Kidney (tissue), 14 donors: Measurements from ENCODE around the gene ARHGAP22. TPM values are rescaled to one million over a fixed set of nuclear protein-coding genes. Genes with fewer than 3 reads are reported as not detected.
A peak's percentile ranks its signal among the peaks of the same experiment; 100 is the strongest.

Experiments
- DNase-seq, 5 donors: peaks; one replicate each; pipeline ENCODE4 v3.0.0-alpha.2; 2013 to 2020
- FAIRE-seq: peaks from 2 replicates; lab custom pipeline; 2012; peaks lifted over from hg19 to GRCh38; lab: Jason Lieb, UNC
- H3K27ac ChIP-seq, 2 donors: one replicate each; pipeline ENCODE4 v1.7.0; 2013; ENCODE audit warnings: low read depth in 2 of 2, low read length in 2 of 2, inconsistent platforms in 1 of 2
- H3K27me3 ChIP-seq: one replicate; pipeline ENCODE4 v1.7.1; 2013; ENCODE audit warnings: low read length, inconsistent platforms; ENCODE audit not compliant: control insufficient read depth, insufficient read depth
- H3K36me3 ChIP-seq, 3 donors: one replicate each; pipeline versions ENCODE4 v1.7.0 to v1.7.1; 2013; ENCODE audit warnings: low read length in 3 of 3, control low read depth in 1 of 3, inconsistent platforms in 1 of 3; ENCODE audit not compliant: insufficient read depth in 3 of 3, control insufficient read depth in 2 of 3
- H3K4me1 ChIP-seq, 3 donors: one replicate each; pipeline versions ENCODE4 v1.7.0 to v1.7.1; 2013; ENCODE audit warnings: low read length in 3 of 3, inconsistent platforms in 1 of 3, low read depth in 1 of 3; ENCODE audit not compliant: control insufficient read depth in 2 of 3, insufficient read depth in 2 of 3
- H3K4me3 ChIP-seq, 3 donors: one replicate each; pipeline versions ENCODE4 v1.7.0 to v1.8.1; 2013; ENCODE audit warnings: low read length in 3 of 3, control low read depth in 1 of 3, inconsistent platforms in 1 of 3
- H3K9ac ChIP-seq, 3 donors: one replicate each; pipeline versions ENCODE4 v1.7.0 to v1.7.1; 2013; ENCODE audit warnings: low read length in 3 of 3, control low read depth in 1 of 3, inconsistent platforms in 1 of 3
- H3K9me3 ChIP-seq, 3 donors: one replicate each; pipeline versions ENCODE4 v1.7.0 to v1.7.1; 2013; ENCODE audit warnings: low read length in 3 of 3, control low read depth in 1 of 3, inconsistent platforms in 1 of 3; ENCODE audit not compliant: control insufficient read depth in 2 of 3, insufficient read depth in 1 of 3
- intact Hi-C: fragments of 100-400 bp; cut with DNase I; formaldehyde crosslinking; loops from one replicate; pipeline ENCODE4 v1.11.1; 2022
- polyA plus RNA-seq: library from polyadenylated mRNA; stranded (reverse); fragments of 350-450 nt; fragmentation: Illumina TruSeq; extraction: RNeasy Lipid Tissue Mini Kit (QIAGEN cat#74804); gene quantifications from one replicate; pipeline ENCODE4 v1.2.3, GENCODE V29; 2014; ENCODE audit warnings: low read depth, low replicate concordance; ENCODE audit not compliant: insufficient read depth
- total RNA-seq: library from RNA; stranded (reverse); fragmentation: NEBNext Ultra II Directional; extraction: Animal tissue kit (Norgen Biotek cat#: 25700); gene quantifications from one replicate; pipeline ENCODE4 v1.2.1, GENCODE V29; 2021
- TF ChIP-seq, protein P1 (sequence below): IDR thresholded peaks from 3 replicates; pipeline ENCODE4 v1.5.1; 2012; ENCODE audit warnings: mild to moderate bottlenecking, moderate library complexity, borderline replicate concordance; ENCODE audit not compliant: insufficient read depth; ENCODE audit errors: extremely low read depth
- donor health status: control.
- donor health status: control.
- donor health status: control.
- donor health status: control.
- donor health status: control.
- donor health status: DM: yes; HTN: yes; CAD: no.
- donor health status: Normal renal cell carcinoma (clear cell type).

The ARHGAP22 gene
- total and polyA plus RNA-seq, 2 donors from 2014 or later: 0.62 to 6.6 TPM

DNA sequence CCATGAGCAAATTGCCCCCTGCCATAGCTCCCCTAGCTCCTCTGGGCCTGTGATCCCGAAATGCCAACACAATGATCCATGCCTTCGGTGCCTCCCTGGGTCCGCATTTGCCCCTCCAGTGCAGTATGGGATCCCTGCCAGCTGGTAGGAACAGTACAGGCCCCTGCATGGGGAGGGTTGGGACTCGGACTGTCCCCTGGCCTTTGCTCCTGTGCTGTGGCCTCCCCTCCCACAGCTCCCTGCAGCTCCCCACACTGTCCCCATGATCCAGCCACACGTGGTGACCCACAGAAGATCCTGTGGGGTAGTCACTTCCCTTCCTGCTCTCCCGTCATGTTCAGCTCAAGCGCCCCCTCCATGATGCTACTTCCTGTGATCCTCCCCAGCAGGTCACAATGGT is 158.1 kb downstream of the ARHGAP22 start:
- intact Hi-C loops: no loop called here
- peak in 1 of 5 donors; percentile 42 for DNase-seq
- H3K9me3 ChIP-seq: no peaks in the 10 kb centered on the region
- no peaks in the 10 kb centered on the region for H3K36me3 ChIP-seq
- H3K4me1 ChIP-seq: no peaks in the 10 kb centered on the region
- H3K9ac ChIP-seq: no peak overlapping the region
- no peak for FAIRE-seq
- no peak overlapping the region for H3K27ac ChIP-seq
- H3K4me3 ChIP-seq: no peak overlapping the region
- H3K27me3 ChIP-seq: no peaks in the 10 kb centered on the region
- TF ChIP-seq, protein P1, sequence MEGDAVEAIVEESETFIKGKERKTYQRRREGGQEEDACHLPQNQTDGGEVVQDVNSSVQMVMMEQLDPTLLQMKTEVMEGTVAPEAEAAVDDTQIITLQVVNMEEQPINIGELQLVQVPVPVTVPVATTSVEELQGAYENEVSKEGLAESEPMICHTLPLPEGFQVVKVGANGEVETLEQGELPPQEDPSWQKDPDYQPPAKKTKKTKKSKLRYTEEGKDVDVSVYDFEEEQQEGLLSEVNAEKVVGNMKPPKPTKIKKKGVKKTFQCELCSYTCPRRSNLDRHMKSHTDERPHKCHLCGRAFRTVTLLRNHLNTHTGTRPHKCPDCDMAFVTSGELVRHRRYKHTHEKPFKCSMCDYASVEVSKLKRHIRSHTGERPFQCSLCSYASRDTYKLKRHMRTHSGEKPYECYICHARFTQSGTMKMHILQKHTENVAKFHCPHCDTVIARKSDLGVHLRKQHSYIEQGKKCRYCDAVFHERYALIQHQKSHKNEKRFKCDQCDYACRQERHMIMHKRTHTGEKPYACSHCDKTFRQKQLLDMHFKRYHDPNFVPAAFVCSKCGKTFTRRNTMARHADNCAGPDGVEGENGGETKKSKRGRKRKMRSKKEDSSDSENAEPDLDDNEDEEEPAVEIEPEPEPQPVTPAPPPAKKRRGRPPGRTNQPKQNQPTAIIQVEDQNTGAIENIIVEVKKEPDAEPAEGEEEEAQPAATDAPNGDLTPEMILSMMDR: no peak

DNA sequence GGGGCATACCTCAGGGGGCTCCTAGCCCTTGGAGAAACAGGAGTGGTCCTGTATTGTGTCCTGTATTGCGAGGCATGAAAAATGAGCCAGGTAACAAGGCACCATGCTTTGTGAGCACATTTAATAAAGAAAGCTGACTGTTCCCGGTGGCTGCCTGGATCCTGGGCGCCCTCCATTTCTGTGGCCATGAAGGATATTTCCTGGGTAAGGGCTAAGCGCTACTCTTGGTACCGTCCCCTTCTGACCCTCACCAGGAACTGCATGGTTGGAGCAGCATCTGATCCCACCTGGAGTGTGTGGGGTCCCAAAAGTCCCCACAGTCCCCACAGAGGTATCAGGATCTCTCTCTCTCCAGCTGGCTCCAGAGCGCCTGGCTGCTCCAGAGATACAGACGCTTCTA is 158.9 kb downstream of the ARHGAP22 start:
- intact Hi-C loops: no loop called here
- Histone ChIP-seq H3K36me3 (no peaks in the 10 kb centered on the region), H3K27ac (no peak overlapping the region), H3K4me3 (no peak overlapping the region), H3K9me3 (no peaks in the 10 kb centered on the region), H3K27me3 (no peaks in the 10 kb centered on the region), H3K9ac (no peak overlapping the region), H3K4me1 (no peaks in the 10 kb centered on the region)
- TF ChIP-seq, protein P1: no peak
- FAIRE-seq: no peak
- DNase-seq: no peak

- no peak overlapping the region for H3K4me3 ChIP-seq
- H3K9me3 ChIP-seq: no peaks in the 10 kb centered on the region
- no peak for FAIRE-seq
- peak in 4 of 5 donors; percentile 50 to 70 (median 64) for DNase-seq
- no peaks in the 10 kb centered on the region for H3K27me3 ChIP-seq
- H3K9ac ChIP-seq: no peak overlapping the region
- H3K4me1 ChIP-seq: no peaks in the 10 kb centered on the region
- TF ChIP-seq, protein P1: no peak
- intact Hi-C loops: no loop called here
- no peaks in the 10 kb centered on the region for H3K36me3 ChIP-seq
- no peak overlapping the region for H3K27ac ChIP-seq
These were observed 159.7 kb downstream of the ARHGAP22 start for GRCh38 chr10:48444861-48445841.
